CD4-positive, alpha-beta T cell treated with Interleukin-12 subunit alpha and Interleukin-12 subunit beta, for 1 hour (primary cell): Measurements from ENCODE around the gene CYP2E1.
"Not testable (repeated sequence)": the region's sequence is repeated elsewhere in the genome, so short reads cannot be mapped to it uniquely, and the experiment has no call there.

Source experiments
- DNase-seq: peaks from one replicate; pipeline ENCODE4 v3.0.0-alpha.2; 2020

Gene CYP2E1

DNA sequence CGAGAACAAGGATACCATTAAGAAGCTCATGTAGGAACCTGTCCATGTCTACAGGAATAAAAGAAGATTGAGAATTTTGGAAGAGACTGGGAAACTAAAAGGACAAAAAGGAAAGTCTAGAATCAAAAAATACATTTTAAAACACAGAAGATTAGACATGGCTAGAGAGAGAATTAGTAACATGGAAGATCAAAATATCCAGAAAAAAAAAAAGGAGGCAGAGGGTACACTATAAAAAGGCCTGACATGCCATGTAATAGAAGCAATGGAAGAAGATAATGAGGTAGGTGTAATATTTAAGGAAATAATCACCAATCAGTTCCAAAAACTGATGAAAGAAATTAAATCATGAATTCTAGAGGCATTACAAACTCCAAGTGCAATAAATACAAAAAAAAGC, 46.3 kb downstream of the CYP2E1 start:
- DNase-seq = not testable (repeated sequence)

DNA sequence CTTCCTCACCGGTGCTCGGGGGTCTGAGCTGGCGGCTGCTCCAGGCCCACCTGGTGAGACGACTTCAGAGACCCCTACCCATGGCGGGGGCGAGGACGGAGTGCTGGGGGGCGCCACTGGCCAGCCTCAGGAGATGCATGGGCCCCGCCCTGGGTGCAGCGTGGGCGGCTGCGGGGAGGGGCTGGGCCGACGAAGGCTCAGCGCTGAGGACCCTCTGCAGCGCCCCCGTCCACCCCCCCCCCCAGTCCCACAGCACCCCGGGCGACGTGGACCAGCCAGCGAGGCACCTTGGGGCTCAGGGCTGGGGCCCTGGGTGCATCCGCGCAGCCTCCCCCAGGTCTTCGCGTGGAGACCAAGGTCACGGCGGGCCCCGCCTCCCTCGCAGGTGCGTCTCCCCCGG, 49.9 kb downstream of the CYP2E1 start:
- not testable (repeated sequence) for DNase-seq
